ENCODE results near the gene TSPEAR.

GRCh38 chr21:44702111-44702972, 9.0 kb downstream of the TSPEAR start:
- TF ChIP-seq ZFX (CRISPR knock-in tag; IDR thresholded peaks at IDR 0.05) (no peak), CTCF (IDR thresholded peaks at IDR 0.05 in 2 of 3, conservative IDR thresholded peaks at IDR 0.05 in 1 of 3; ENCODE audit: insufficient read depth in 2 of 3, low read depth in 1 of 3, low read length in 3 of 3) (no peak), ZNF431 (CRISPR knock-in tag; IDR thresholded peaks at IDR 0.05) (no peak), BDP1 (IDR thresholded peaks at IDR 0.05; ENCODE audit: insufficient read depth, insufficient read length) (no peak), BRF1 (IDR thresholded peaks at IDR 0.05; ENCODE audit: borderline replicate concordance, extremely low read depth, insufficient read length) (no peak), JUND (IDR thresholded peaks at IDR 0.05; ENCODE audit: borderline replicate concordance, low read depth, low read length) (no peak), JUND (tag; IDR thresholded peaks at IDR 0.05; ENCODE audit: borderline replicate concordance, low read depth, low read length) (no peak), PATZ1 (CRISPR knock-in tag; IDR thresholded peaks at IDR 0.05; ENCODE audit: borderline replicate concordance) (no peak), ZBTB7A (IDR thresholded peaks at IDR 0.05; ENCODE audit: borderline replicate concordance, control insufficient read depth, low read depth, low read length) (no peak), HDAC2 (IDR thresholded peaks at IDR 0.05) (no peak), PBX2 (CRISPR knock-in tag; IDR thresholded peaks at IDR 0.05; ENCODE audit: low read depth) (no peak), PBX2 (tag; conservative IDR thresholded peaks at IDR 0.05; ENCODE audit: low read depth) (no peak)
